Pulmonary artery endothelial cell (primary cell): ENCODE results near the gene ENTPD5. TPM values are rescaled to one million over a fixed set of nuclear protein-coding genes. Genes with fewer than 3 reads are reported as not detected.
"Not testable (repeated sequence)": the region's sequence is repeated elsewhere in the genome, so short reads cannot be mapped to it uniquely, and the experiment has no call there.

Experiments used
- DNase-seq: peaks from one replicate; pipeline ENCODE4 v3.0.0-alpha.2; 2011; ENCODE audit warnings: low read depth, low spot score
- total RNA-seq: library from RNA; depleted of rRNA; stranded (reverse); fragments of >200 nt; gene quantifications from 2 replicates; pipeline ENCODE4 v1.2.3, GENCODE V29; 2014

The ENTPD5 gene
- total RNA-seq, 1 donor from 2014 or later, result 9.9 TPM

- DNase-seq, result no peak
Measured at GRCh38 chr14:73945159-73945670, 73.9 kb downstream of the ENTPD5 start.

DNA sequence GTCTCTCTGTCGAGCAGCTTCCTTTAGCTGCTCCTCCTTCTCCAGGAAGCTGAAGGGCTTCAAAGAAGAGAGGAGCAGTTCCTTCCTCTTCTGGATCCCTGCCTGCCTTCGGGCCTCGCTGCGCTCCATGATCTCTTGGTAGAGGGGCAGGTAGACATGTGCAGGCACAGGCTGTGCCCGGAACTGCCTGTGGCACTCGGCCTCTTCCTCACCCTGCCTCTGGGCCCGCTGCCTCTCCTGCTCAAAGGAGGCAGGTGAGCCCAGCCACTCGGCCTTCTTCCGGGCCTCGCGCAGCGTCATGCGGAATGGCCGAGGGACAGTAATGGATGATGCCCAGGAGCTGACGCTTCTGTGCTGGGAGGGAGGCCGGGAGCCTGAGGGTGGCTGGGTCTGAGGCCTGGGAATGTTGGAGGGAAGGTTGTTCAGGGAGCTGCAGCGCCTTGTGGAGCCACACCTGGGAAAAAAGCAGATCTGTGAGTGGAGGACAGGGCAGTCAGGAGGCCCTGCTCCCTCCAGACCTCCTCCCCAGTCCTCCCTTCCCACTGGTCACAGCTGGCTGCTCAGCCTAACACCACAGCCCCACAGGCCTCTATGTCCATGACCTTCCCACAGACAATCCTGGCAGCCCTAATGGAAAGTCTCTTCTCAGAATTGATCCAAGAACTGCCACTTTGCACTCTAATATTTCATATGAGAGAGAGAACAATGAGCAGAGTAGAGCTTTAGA is 74.5 kb downstream of the ENTPD5 start:
- no peak for DNase-seq

GRCh38 chr14:73943083-73943482 is 76.0 kb downstream of the ENTPD5 start:
- no peak for DNase-seq

GRCh38 chr14:73942180-73942579 is 76.9 kb downstream of the ENTPD5 start:
- DNase-seq, result no peak

GRCh38 chr14:73937012-73937411 is 82.1 kb downstream of the ENTPD5 start:
- no peak for DNase-seq

- DNase-seq, result no peak
Measured at GRCh38 chr14:73936548-73936947, 82.5 kb downstream of the ENTPD5 start.

- DNase-seq, result no peak
Measured at GRCh38 chr14:73935666-73936065, 83.4 kb downstream of the ENTPD5 start.

DNA sequence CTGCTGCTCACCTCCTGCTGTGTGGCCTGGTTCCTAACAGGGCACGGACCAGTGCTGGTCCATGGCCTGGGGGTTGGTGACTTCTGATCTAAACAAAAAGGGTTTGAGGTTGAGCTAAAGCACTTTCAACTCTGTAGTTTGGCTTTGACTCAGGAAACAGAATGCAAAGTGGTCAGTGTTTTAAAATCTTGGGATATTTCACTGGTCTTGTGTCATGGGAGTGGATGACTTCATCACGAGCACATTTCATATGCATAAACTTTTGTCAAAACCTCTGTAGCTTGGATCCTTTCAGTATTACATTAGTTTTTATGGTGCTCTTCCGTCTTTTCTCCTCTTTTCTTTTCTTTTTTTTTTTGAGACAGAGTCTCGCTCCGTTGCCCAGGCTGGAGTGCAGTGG is 94.8 kb downstream of the ENTPD5 start:
- no peak for DNase-seq

GRCh38 chr14:73919457-73919856 is 99.6 kb downstream of the ENTPD5 start:
- not testable (repeated sequence) for DNase-seq

DNA sequence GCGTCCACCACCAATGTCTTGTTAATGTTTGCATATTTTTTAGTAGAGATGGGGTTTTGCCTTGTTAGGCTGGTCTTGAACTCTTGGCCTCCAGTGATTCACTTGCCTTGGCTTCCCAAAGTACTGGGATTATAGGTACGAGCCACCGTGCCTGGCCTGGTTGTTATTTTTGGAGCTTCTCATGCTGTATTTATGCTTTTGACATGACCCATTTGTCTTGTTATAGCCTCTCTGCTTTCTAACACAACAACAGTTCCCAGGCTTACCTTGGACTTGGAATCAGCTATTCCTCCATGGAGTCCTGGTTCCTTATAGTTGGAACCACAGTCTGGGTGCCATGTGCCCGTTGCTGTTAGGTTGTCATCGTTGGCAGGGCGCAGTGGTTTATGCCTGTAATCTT is 102.8 kb downstream of the ENTPD5 start:
- no peak for DNase-seq

GRCh38 chr14:73913256-73913655 is 105.8 kb downstream of the ENTPD5 start:
- DNase-seq, result no peak

DNA sequence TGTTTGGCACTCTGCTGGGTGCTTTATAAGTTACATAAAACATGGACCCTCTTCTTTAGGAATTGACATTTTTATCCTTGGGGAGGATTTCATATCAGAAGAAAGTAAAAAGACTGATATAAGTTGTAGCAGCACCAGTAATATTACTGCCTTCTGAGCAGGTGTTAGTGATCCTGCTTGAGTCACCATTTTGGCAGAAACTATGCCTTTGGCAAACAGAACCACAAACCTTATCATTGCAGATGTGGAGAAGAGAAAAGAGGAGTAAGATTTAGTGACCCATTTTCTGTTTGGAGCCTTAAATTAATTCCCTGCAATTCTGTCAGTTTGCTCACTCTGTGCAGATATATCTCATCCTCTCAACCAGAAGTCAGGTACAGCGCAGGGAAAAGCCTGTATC is 109.4 kb downstream of the ENTPD5 start:
- no peak for DNase-seq

Other genes with a start within 250 kb of the ENTPD5 start
- 1.9 TPM in 2 replicates for gene PTGR2, start 167.5 kb downstream of the ENTPD5 start, total RNA-seq
- gene ZNF410, start 132.4 kb downstream of the ENTPD5 start, total RNA-seq, result 56.8 and 67.2 TPM in 2 replicates
- gene FAM161B, start 69.2 kb downstream of the ENTPD5 start, total RNA-seq, result 1.5 and 2.6 TPM in 2 replicates
- 15.7 and 17.5 TPM in 2 replicates for gene COQ6, start 69.0 kb downstream of the ENTPD5 start, total RNA-seq
- 1.3 and 1.9 TPM in 2 replicates for gene BBOF1, start 61 bp upstream of the ENTPD5 start, total RNA-seq
- 21.6 and 30.9 TPM in 2 replicates for gene ALDH6A1, start 65.2 kb upstream of the ENTPD5 start, total RNA-seq
- gene LIN52, start 65.7 kb upstream of the ENTPD5 start, total RNA-seq, result 11.0 and 15.5 TPM in 2 replicates
- gene VSX2, start 220.2 kb upstream of the ENTPD5 start, total RNA-seq, result not detected in 2 replicates